Measurements from ENCODE around the gene ADCY1. TPM values are rescaled to one million over a fixed set of nuclear protein-coding genes. Genes with fewer than 3 reads are reported as not detected.

ADCY1 gene
- total and polyA plus RNA-seq, 2 donors (not counting 3 experiments of a cell fraction or from before 2014, with no cell fraction given), result 0.52 to 1.6 TPM

GRCh38 chr7:45717537-45718235 is 143.5 kb downstream of the ADCY1 start:
- Histone ChIP-seq H3K4me1 (ENCODE audit: control insufficient read depth, extremely low read depth, insufficient read depth, low read length) (no peaks in the 10 kb centered on the region), H3K27me3 (ENCODE audit: control insufficient read depth in 2 of 2, insufficient read depth in 2 of 2, low read length in 2 of 2) (no peaks in the 10 kb centered on the region), H3K9me3 (replicated peaks; ENCODE audit: control insufficient read depth, insufficient read depth, low read length) (no peaks in the 10 kb centered on the region), H4K20me1 (replicated peaks; ENCODE audit: control insufficient read depth, extremely low read depth, insufficient read depth, low read length) (no peaks in the 10 kb centered on the region), H2AFZ (ENCODE audit: low read depth, low read length) (no peak overlapping the region), H3K9ac (replicated peaks; ENCODE audit: extremely low read depth, insufficient read depth, low read length) (no peak overlapping the region), H3K4me3 (replicated peaks in 1 of 3; ENCODE audit: insufficient read depth in 1 of 3, low read depth in 1 of 3, low read length in 3 of 3) (no peak overlapping the region), H3K9me1 (replicated peaks; ENCODE audit: control insufficient read depth, extremely low read depth, insufficient read depth, low read length) (no peaks in the 10 kb centered on the region), H3K27ac (ENCODE audit: insufficient read depth, low read depth, low read length) (no peak overlapping the region), H3K4me2 (ENCODE audit: insufficient read depth, low read length) (no peak overlapping the region), H3K36me3 (ENCODE audit: control insufficient read depth in 2 of 2, extremely low read depth in 1 of 2, insufficient read depth in 2 of 2, low read length in 2 of 2) (no peaks in the 10 kb centered on the region), H3K79me2 (ENCODE audit: control insufficient read depth, insufficient read depth, low read length) (no peaks in the 10 kb centered on the region)
- no TSS peak for BruUV-seq (replicated peaks)
- DNase-seq (ENCODE audit: low read depth, low spot score), result no peak
- ChIA-PET POLR2A (no interaction called here), CTCF (no interaction called here)
- FAIRE-seq, result no peak
- intact Hi-C loops (cut with micrococcal nuclease) (no loop called here), dilution Hi-C loops (cut with MboI; ENCODE audit: extremely low pct_ligation_motif_present, low sequenced_read_pairs) (no loop called here)
- TF ChIP-seq POLR2A (IDR thresholded peaks at IDR 0.05; ENCODE audit: low read depth, low read length) (no peak), MAX (IDR thresholded peaks at IDR 0.05; ENCODE audit: insufficient read depth, insufficient read length) (no peak), EZH2 (IDR thresholded peaks at IDR 0.05; ENCODE audit: borderline replicate concordance, low read depth, low read length, severe bottlenecking) (no peak), CTCF (IDR thresholded peaks at IDR 0.05; ENCODE audit: extremely low read depth in 1 of 2, insufficient read depth in 1 of 2, low read depth in 1 of 2, low read length in 2 of 2) (no peak), GATA2 (IDR thresholded peaks at IDR 0.05; ENCODE audit: insufficient read depth, insufficient read length, low read depth, low read length) (no peak), FOS (IDR thresholded peaks at IDR 0.05; ENCODE audit: borderline replicate concordance, insufficient read depth, low read length) (no peak), POLR2AphosphoS5 (IDR thresholded peaks at IDR 0.05; ENCODE audit: insufficient read depth, low read depth, low read length) (no peak), MYC (IDR thresholded peaks at IDR 0.05; ENCODE audit: low read depth, low read length) (no peak)

Measured in endothelial cell of umbilical vein (primary cell).